GM19395 (cell line): ENCODE measurements around the gene FAM193A.
"Not testable (repeated sequence)": the region's sequence is repeated elsewhere in the genome, so short reads cannot be mapped to it uniquely, and the experiment has no call there.

Experiments
- ATAC-seq: cut with Tn5 transposase; IDR thresholded peaks from one replicate; pipeline ENCODE4 v1.9.1; 2021; ENCODE audit warnings: mild to moderate bottlenecking, moderate library complexity; ENCODE audit not compliant: unreplicated experiment

The FAM193A gene

DNA sequence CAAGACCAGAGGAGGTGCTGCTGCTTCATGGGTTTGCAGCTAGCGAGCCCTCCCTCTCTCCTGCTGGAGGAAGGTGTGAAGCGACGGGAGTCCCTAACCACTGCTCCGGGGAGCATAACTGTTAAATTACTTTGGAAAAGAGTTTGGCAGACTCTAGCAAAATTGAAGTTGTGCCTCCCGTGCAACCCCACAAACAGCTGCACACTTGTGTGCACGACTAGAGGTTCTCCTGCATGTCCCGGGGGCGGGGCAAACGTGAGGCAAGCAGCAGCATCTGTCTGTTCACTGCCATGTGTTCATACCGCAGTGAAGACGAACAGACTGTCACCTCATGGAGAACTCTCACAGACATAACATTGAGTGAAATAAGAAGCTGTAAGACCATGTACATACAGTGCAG lies 185.1 kb downstream of the FAM193A start:
- no peak for ATAC-seq

DNA sequence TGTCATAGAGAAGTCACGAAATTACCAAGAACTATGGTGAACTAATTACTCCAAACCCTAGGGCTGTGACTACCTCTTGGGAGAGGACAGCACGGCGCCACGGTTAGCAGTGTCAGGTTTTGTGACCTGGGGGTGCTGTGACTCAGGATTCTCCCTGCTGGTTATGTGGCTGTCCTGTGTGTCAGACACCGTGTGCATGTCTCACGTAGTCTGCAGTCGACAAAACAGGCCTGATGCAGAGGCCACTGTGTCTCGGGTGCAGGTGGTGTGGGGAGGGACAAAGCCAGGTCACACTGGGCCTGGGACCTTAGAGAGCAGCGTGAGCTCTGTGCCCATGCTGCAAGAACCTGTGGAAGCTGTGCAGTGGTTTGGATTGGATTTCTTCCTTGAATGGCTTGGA lies 185.6 kb downstream of the FAM193A start:
- no peak for ATAC-seq

DNA sequence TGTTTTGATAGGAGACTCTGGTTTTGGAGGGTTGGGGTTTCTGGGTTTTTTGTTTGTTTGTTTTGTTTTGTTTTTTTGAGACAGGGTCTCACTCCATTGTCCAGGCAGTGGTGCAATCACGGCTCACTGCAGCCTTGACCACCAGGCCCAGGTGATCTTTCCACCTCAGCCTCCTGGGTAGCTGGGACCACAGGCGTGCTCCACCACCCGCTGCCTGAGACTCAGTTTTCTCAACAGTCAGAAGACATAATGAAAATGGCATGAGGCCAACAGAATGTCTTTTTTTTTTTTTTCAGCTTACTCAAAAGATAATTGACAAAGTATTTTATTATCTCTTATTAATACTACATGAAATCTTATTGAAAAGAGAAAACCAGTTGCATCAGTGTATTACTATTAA lies 187.3 kb downstream of the FAM193A start:
- no peak for ATAC-seq

DNA sequence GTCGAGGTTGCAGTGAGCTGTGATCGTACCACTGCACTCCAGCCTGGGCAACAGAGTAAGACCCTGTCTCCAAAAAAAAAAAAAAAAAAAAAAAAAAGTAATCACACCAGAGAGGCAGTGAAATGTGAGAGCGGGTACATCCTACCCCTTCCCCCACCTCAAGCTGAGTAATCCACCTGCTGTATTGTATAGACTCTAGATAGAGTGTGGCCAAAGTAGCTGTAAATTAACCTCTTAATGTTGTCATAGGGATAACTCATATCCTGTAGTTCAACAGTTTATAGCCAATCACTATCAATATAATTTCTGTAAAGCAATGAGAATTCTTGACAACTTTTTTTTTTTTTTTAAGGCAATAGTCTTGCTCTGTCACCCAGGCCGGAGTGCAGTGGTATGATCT lies 188.9 kb downstream of the FAM193A start:
- no peak for ATAC-seq

DNA sequence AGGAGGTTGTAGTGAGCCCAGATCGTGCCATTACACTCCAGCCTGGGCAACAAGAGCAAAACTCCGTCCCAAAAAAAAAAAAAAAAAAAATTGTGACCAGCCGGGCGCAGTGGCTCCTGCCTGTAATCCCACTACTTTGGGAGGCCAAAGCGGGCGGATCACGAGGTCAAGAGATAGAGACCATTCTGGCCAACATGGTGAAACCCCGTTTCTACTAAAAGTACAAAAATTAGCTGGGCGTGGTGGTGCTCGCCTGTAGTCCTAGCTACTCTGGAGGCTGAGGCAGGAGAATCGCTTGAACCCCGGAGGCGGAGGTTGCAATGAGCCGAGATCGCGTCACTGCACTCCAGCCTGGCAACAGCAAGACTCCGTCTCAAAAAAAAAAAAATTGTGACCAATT lies 190.4 kb downstream of the FAM193A start:
- ATAC-seq: not testable (repeated sequence)

DNA sequence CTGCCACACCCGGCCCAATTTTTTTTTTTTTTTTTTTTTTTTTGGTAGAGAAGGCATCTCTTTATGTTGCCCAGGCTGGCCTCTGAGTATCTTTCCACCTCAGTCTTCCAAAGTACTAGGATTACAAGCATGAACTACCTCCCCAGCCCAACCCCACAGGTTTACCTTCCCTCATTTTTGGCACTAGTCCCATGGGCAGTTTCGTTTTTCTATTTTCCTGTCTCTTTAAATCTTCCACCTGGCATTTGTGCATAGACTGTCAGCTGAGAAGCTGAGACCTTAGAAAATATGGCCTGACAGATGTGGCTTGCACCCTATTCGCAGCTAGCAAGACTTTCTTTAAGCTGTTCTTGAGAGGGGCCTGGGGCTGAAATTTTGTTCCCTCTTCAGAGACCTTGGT lies 191.8 kb downstream of the FAM193A start:
- no peak for ATAC-seq

DNA sequence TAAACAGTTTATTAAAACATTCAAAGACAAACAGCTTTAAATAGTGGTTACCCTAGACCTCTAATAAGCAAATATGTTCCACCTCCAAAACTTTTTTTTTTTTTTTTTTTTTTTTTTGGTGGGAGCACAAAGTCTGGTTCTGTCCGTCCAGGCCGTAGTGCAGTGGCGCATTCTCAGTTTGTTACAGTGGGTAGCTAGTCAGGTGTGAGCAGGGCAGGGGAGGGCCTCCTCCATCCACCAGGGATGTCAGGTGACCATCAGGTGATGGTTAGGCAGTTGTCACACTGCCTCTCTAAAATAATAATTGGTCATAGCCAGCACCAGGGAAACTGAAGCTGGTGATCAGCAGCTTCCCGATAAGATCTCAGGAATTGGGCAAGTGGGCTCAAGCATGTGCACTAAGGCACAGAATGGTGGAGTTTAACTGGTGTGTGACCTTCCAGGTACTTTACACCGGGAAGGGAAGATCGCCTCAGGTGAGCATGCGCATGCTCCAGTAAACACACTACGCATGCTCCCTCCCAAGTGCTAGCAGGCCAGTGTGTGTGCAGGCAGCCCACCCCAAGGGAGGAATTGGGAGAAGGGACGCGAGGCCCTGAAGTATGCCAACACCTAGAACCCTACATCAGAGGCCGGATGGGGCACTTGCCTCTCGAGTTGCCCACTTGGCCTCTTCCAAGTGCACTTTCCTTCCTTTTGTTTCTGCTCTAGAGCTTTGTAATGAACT lies 192.5 kb downstream of the FAM193A start:
- no peak for ATAC-seq

DNA sequence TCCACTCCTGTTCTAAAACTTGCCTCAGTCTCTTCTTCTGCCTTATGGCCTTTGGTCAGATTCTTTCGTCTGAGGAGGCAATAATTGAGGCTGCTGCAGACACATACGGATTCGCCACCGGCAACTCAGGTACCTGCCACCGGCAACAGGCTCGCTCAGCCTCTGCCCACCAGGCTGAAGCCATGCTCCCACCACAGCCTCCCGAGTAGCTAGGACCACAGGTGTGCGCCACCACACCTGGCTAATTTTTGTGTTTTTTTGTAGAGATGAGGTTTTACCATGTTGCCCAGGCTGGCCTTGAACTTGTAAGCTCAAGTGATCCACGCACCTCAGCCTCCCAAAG lies 193.1 kb downstream of the FAM193A start:
- ATAC-seq: no peak

DNA sequence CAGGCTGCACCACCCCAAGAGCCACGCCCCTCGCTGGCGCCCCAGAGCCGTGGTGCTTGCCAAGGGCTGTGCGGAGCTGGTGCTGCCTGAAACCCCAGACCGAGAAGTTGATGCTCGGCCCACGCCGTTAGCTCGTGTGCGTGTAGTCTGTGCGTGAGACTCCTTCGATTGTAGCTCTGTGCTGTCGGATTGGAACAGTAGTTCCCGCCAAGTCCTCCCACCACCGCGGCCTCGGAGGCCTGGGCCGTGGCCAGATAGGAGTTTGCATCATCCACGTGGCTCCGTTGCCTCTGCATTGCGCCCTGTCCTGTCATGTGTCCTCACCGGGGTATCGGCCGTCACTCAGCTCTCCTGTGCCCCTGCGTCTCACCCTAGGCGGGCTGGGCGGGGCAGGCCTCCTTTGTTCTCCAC lies 195.5 kb downstream of the FAM193A start:
- no peak for ATAC-seq

DNA sequence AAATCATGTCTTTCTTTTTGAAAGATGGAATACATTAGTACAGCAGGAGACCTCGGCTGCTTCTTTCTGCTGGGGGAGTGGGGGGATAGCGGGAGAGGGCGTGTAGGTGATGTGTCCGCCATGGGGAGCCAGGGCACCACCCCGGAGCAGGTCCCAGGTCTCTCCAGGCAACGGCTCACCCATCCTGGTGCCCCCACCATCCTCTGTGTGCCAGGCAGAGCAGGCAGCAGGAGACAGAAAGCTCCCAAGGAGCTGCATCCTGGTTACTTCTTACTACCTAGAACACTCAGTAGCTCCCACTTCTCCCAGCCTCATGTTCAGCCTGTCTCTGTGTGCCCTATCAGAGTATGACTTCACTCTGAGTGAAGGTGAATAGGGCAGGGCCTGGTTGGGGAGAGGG lies 196.1 kb downstream of the FAM193A start:
- no peak for ATAC-seq

DNA sequence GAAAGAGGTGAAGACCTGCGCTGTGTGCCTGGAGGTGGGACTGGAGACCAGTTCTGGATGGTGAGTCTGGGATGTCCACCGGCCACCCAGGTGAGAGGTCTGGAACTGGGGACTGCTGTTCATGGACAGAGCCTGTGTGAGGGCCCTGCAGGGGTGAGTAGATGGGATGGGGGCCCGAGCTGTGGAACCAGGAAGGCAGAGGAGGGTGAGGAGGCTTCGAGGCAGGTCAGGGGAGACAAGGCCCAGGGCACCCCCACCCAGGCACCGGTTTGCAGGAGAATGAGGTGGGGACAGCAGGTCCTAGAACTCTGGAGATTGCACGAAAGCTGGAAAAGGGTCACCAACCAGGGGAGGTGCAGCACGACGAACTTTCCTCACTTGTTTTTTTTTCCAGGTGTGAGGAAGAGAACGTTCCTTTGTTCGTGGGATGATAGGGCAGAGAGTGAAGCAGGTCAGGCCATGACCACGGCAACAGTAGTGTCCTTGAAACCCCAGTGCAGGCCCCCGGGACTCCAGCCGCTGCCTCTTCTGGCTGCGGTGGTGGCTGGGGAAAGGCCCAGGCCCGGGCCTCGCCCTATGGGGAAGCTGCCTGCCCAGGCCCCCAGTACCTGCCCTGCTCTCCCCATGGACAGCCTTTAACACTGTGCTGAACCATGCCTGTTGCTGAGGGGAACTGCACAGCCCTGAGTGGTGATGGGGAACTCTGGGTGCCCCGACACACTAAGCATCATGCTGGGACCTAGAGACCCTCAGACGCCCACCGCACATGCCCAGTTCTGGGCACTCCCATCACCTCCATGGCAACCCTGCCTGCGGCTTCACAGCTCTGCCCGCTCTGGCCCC lies 196.8 kb downstream of the FAM193A start:
- no peak for ATAC-seq

DNA sequence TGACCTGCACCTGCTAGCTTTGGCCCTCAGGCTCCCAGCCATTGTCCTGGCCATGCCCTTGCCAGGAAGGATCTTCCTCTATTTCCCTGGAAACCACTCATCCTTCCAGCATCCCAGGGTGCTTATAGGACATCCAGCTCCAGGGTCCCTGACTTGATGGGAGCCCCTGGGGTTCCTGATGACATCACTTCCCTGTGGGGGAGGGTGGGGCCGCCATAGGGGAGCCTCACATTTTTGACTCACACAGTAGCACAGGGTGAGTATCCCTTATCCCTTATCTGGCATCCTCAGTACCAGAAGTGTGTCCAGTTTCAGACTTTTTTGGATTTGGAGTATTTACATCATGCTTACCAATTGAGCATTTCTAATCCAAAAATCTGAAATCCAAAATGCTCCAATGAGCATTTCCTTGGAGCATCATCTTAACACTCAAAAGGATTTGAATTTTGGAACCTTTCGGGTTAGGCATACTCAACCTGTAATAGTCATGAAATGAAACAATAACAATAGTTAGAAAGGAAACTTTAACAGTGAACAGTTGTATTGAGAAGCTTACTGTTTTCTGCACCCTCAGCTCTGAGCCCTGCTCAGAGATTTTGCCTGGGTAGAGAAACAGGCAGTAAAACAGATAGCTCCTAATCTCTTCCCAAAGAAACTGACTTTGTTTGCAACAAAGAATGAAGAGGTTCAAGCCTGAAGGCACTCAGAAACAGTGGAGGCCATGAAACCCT lies 197.6 kb downstream of the FAM193A start:
- ATAC-seq: no peak

DNA sequence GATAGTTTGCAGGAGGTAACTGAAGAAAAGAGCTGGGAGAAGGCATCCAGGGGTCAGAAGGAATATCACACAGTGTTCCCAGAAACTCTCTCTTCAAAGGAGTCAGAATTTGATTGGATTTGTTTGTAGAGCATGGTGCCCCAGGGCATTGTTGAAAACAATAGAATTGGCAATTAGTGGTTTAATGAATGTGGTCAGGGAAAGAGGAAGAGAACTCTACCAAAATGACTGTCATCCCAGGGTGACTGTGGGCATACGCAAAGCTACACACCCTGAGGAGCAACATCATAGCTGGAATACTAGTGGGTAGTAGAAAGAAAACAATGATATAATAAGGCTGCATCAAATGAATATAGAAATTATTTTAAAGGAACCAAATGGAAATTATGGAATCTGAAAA lies 198.2 kb downstream of the FAM193A start:
- ATAC-seq: no peak

DNA sequence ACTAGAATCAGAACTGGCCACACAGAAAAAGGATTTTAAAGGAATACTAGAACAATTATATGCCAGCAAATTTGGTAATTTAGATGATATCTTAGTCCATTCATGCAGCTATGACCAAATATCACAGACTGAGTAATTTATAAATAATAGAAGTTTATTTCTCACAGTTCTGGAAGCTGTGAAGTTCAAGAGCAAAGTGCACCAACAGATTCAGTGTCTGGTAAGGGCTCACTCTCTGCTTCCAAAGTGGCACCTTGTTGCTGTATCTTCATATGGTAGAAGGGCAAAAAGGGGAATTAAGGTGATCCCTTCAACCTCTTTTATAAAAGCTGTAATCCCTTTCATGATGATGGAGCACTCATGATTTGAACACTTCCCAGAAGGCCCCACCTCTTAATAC lies 199.4 kb downstream of the FAM193A start:
- no peak for ATAC-seq

DNA sequence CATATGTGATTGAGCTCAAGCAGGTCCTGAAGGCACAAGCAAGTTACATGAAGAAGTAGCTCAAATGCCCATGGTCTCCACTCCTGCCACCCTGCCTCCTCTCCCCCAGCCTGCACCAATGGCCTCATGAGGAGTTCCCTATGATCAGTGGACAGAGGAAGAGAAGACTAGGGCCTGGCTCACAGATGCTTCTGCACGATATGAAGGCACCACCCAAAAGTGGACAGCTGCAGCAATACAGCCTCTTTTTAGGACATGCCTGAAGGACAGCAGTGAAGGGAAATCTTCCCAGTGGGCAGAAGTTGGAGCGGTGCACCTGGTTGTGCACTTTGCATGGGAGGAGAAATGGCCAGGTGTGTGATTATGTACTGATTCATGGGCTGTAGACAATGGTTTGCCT lies 201.8 kb downstream of the FAM193A start:
- ATAC-seq: not testable (repeated sequence)

DNA sequence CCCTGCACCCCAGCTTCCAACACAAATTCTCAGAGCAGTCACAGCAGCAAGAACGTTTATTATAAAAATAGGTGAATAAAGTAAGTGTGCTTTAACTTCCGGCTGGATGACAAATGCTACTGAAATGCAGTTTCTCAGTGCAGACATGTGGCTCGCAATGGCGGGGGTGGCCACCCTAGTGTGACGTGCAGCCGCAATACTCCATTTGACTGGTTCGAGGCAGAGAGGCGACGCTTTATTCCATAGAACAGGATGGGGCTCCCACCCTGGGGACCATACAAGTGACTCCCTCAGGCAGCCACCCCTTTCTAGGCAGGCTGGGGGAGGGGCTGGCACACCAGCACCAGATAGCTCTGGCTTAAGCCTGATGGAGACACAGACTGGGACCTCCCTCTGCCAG lies 205.2 kb downstream of the FAM193A start:
- ATAC-seq: no peak

DNA sequence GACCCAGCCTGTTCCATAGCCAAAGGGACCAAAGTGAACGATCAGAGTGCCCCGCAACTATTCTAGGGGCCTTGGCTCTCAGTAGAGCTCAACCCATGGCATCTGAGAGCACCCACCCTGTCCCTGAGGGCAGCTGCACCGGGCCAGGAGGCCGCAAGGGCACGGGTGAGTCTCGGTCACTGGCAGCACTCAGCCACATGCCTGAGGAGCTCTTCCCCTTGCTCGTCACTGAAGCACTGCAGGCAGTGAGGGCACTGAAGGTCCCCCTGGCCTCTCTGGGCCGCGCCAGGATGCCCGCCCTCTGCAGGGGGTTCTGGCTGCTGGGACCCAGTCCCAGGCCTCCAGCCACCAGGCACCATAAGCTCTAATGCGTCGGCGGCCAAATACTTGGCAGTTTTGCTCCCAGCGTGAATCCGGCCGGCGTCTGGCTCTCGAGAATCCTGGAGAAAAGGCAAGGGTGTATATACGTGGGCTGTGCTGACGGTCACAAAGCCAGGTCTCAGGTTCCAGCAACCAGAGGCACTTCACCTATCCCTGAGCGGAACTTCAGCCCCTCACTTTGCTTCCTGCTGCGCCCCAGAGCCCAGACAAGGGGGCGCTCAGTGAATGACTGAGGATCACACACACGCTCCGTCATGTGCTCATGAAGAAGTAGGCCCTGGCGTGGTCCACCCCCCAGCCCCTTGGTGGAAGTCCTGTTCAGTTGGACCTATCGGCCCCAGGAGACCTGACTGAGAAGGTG lies 205.8 kb downstream of the FAM193A start:
- no peak for ATAC-seq

DNA sequence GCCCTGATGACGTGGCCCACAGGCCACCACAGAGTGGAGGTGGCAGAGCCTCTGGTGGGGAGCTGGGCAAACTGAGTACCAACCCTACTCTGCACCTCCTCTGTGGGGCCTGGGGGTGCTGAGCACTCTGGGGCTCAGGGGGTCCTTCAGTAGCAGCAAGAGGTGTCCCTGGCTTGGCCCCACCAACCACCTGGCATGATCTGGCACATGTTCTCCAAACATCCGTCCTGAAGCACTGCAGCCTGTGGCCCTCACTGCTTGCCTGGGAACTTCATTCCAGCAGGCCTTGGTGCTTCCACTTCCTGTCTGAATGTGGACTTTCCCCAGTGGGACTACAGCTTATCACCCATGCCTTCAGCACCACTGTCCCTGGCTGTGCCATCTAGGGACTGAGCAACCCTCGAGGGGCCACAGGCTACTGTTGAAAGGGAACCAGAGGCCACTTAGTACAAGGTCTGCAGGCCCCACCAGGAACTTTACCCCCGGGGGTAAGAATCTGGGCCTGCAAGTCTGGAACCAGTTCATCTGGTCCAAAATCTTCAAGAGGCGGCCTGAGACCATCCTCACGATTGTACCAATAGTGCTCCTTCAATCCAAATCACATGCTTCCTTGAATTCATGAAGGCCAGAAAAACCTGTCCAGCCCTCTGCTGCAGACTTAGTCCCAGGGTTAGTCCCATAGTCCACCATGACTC lies 206.5 kb downstream of the FAM193A start:
- ATAC-seq: no peak

DNA sequence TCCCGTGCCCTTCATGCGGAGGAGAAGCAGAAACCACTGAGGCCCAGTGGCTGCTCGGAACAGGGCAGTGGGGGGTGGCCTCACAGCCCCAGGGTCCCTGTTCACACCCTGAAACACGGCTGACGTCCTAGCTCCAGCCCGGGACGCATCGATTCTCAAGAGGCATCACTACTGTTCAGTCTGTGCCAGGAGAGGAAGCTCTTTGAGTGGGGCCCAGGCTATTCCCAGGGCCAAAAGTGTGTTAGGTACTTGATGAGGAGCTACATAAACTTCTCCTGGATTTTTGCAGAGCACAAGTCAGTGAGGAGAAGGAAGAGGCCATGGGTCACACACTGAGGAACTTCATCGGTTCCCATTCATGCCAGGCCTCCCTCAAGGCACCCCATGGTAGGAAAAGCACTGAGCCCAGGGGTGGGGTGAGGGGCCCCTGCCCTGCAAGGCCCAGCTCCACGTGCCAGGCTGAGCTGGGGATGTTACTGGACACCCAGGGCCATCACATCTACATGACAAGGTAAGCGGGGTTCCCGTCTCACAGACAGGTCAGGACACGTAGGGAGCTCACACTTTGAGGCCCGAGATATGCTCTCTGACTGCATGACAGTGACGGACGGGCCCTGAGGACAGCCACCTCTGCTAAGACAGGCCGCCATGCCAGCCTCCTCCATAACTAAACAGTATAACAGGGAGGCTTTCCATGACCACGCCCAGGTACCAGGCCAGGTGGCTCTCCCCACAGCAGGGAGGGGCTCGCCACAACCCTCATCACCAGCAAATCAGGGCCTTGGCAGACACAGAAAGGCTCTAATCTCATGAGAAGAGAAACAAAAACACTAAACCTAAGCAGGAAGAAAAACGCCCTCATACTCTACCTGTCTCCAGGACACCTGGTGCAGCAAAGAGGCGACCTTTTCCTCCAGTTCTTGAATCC lies 207.3 kb downstream of the FAM193A start:
- no peak for ATAC-seq
